ENCODE results near the gene TWNK. TPM values are rescaled to one million over a fixed set of nuclear protein-coding genes. Genes with fewer than 3 reads are reported as not detected.

The TWNK gene
- total RNA-seq, 1 experiment from 2014 or later, result 38.7 TPM

DNA sequence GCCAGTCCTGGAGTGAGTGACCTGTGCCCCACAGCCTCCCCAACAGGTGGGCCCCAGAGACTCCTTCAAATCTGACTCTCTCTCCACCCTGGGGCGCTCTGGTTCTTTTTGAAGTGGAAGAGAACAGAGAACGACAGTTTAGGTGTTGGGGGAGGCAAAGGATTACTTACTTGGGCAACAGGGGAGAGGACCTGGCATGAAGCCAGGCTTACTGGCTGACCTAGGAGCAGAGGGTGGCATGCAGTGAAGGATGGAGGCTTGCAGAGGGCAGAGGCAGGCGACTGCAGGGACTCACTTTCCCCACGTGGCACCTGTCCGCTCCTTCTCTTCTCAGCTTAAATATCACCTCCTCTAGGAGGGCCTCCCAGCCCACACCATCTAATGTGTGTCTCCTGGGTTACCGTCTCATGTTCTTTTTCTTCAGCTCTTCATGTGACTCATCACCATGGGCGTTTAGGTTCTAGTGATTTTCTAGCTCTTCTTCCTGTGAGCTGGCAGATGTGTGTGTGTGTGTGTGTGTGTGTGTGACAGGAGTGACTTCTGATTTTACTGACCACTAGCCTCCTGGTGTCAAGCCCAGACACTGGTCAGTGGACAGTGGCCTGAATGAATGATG lies 27.7 kb downstream of the TWNK start:
- Histone ChIP-seq H4K20me1 (ENCODE audit: control insufficient read depth, insufficient read depth, insufficient read length) (no peaks in the 10 kb centered on the region), H3T11ph (ENCODE audit: low read length) (no peak overlapping the region), H3K9ac (ENCODE audit: extremely low read depth, insufficient read length, low read length) (no peak overlapping the region), H2BK12ac (ENCODE audit: insufficient read length, low read depth, low read length) (no peak overlapping the region), H3K27me3 (ENCODE audit: insufficient read depth, low read length) (peaks cover 17% of the 10 kb centered on the region; the same call in 1 of the 2 replicates), H2BK20ac (ENCODE audit: low read depth, low read length, poor library complexity, severe bottlenecking) (no peak overlapping the region), H4K8ac (replicated peaks; ENCODE audit: insufficient read length, low read depth, low read length) (no peak overlapping the region), H3K23ac (ENCODE audit: insufficient read length, low read depth, low read length) (no peak overlapping the region), H3K56ac (ENCODE audit: insufficient read length, low read depth, low read length) (no peak overlapping the region), H3K4ac (ENCODE audit: low read depth, low read length) (no peak overlapping the region), H4K91ac (ENCODE audit: insufficient read length, low read depth, low read length) (no peak overlapping the region), H3K4me1 (ENCODE audit: insufficient read depth, low read length) (no peaks in the 10 kb centered on the region), H4K5ac (ENCODE audit: insufficient read length, low read depth, low read length) (no peak overlapping the region), H3K79me1 (ENCODE audit: insufficient read depth, low read depth, low read length, poor library complexity, severe bottlenecking) (no peaks in the 10 kb centered on the region), H3K23me2 (ENCODE audit: insufficient read length, low read depth, low read length, poor library complexity, severe bottlenecking) (peaks cover 10% of the 10 kb centered on the region), H3K9me3 (ENCODE audit: control insufficient read depth, low read depth, low read length) (no peaks in the 10 kb centered on the region), H2BK120ac (ENCODE audit: low read depth, low read length, poor library complexity, severe bottlenecking) (no peak overlapping the region), H3K4me2 (ENCODE audit: insufficient read depth, insufficient read length, low read length) (no peak overlapping the region), H2BK5ac (ENCODE audit: insufficient read length, low read length) (no peak overlapping the region), H3K18ac (ENCODE audit: insufficient read length, low read depth, low read length) (no peak overlapping the region), H3K14ac (ENCODE audit: insufficient read depth, low read length) (no peak overlapping the region), H3K79me2 (ENCODE audit: insufficient read depth, low read length) (no peaks in the 10 kb centered on the region), H2AFZ (ENCODE audit: low read length) (no peak overlapping the region), H3K27ac (ENCODE audit: insufficient read length, low read depth, low read length) (no peak overlapping the region), H2BK15ac (ENCODE audit: low read depth, low read length) (no peak overlapping the region), H2AK5ac (ENCODE audit: insufficient read length, low read length) (no peak overlapping the region)
- WGBS (ENCODE audit: extremely low coverage, insufficient read length, low lambda C conversion rate), result no CpG with 5 or more reads among the region's 7 CpGs
- H3K27me3 Mint-ChIP-seq (ENCODE audit: low read depth), result peaks cover 63% of the 10 kb centered on the region
- H3K36me3 Mint-ChIP-seq (ENCODE audit: insufficient read depth in 1 of 3, low read depth in 3 of 3), result no peaks in the 10 kb centered on the region
- no peak overlapping the region for H3K27ac Mint-ChIP-seq
- TF ChIP-seq, protein P1, sequence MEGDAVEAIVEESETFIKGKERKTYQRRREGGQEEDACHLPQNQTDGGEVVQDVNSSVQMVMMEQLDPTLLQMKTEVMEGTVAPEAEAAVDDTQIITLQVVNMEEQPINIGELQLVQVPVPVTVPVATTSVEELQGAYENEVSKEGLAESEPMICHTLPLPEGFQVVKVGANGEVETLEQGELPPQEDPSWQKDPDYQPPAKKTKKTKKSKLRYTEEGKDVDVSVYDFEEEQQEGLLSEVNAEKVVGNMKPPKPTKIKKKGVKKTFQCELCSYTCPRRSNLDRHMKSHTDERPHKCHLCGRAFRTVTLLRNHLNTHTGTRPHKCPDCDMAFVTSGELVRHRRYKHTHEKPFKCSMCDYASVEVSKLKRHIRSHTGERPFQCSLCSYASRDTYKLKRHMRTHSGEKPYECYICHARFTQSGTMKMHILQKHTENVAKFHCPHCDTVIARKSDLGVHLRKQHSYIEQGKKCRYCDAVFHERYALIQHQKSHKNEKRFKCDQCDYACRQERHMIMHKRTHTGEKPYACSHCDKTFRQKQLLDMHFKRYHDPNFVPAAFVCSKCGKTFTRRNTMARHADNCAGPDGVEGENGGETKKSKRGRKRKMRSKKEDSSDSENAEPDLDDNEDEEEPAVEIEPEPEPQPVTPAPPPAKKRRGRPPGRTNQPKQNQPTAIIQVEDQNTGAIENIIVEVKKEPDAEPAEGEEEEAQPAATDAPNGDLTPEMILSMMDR (conservative IDR thresholded peaks at IDR 0.05), result no peak
- H3K4me1 Mint-ChIP-seq, result peaks cover 26 to 40% of the 10 kb centered on the region in 2 experiments
- no peak for DNase-seq
- no peak overlapping the region for H3K4me3 Mint-ChIP-seq
- no peaks in the 10 kb centered on the region; a peak in 1 of 5 replicates for H3K9me3 Mint-ChIP-seq
